ENCODE measurements around the gene PLEKHO1.

GRCh38 chr1:150118716-150119115 lies 31.0 kb upstream of the PLEKHO1 start:
- no peak for TF ChIP-seq POLR2AphosphoS5 (IDR thresholded peaks at IDR 0.05)
- TF ChIP-seq CTCF (IDR thresholded peaks at IDR 0.05), result no peak
- TF ChIP-seq EP300 (IDR thresholded peaks at IDR 0.05), result no peak
- TF ChIP-seq POLR2A (IDR thresholded peaks at IDR 0.05), result no peak
